HepG2 (cell line): ENCODE data around the gene FLYWCH1. TPM values are rescaled to one million over a fixed set of nuclear protein-coding genes. Genes with fewer than 3 reads are reported as not detected.

Experiments used
- ATAC-seq: fragments of 200-7000 bp; cut with Tn5 transposase; 3 replicates; pipeline ENCODE4 v1.9.1; 2020; ENCODE audit warnings: mild to moderate bottlenecking, moderate library complexity
- BruUV-seq: library from RNA; stranded (reverse); fragments of 400-500 nt; replicated peaks from 2 replicates; lab custom pipeline; 2021; lab: Mats Ljungman, UMichigan
- CTCF ChIA-PET: fragments of 300-600 bp; formaldehyde crosslinking; extraction: SDS; loops from one replicate; lab custom pipeline; 2021; ENCODE audit warnings: low total read pairs, inconsistent platforms, low intra/inter-chr PET ratio; lab: Yijun Ruan, JAX
- POLR2A ChIA-PET: fragments of 350-600 bp; sonication (Branson Sonifier 250); formaldehyde crosslinking; loops from one replicate; lab custom pipeline; 2020; ENCODE audit warnings: antibody characterized with exemption, inconsistent platforms; lab: Yijun Ruan, JAX
- DNase-seq: peaks from one replicate; pipeline ENCODE4 v3.0.0-alpha.2; 2015; ENCODE audit warnings: low spot score
- FAIRE-seq: peaks from 3 replicates; lab custom pipeline; 2011; peaks lifted over from hg19 to GRCh38; lab: Jason Lieb, UNC
- H2AFZ ChIP-seq: one replicate; pipeline ENCODE4 v1.6.1; 2011; ENCODE audit warnings: low read length, inconsistent platforms
- H3K27ac ChIP-seq: fragments of 300-600 bp; 3 replicates; pipeline ENCODE4 v1.8.0; 2011; ENCODE audit warnings: mixed run types, mild to moderate bottlenecking, mixed read lengths, low read length, inconsistent platforms; ENCODE audit not compliant: insufficient read depth; ENCODE audit errors: extremely low read length
- H3K27me3 ChIP-seq, 2 experiments: fragments of 200-600 bp in 1 of 2; 2 replicates in 1 of 2; 3 replicates in 1 of 2; pipeline versions ENCODE4 v1.6.0 to v1.8.0; 2011; ENCODE audit warnings: low read length in 2 of 2, mild to moderate bottlenecking in 2 of 2, moderate library complexity in 2 of 2, inconsistent platforms in 1 of 2; ENCODE audit not compliant: insufficient read depth in 2 of 2, control insufficient read depth in 1 of 2
- H3K36me3 ChIP-seq, 2 experiments: fragments of 200-600 bp in 1 of 2; replicated peaks in 1 of 2; 2 replicates in 1 of 2; 3 replicates in 1 of 2; pipeline versions ENCODE4 v1.5.1 to v1.8.0; 2011; ENCODE audit warnings: low read length in 2 of 2, inconsistent platforms in 1 of 2; ENCODE audit not compliant: insufficient read depth in 2 of 2, control insufficient read depth in 1 of 2
- H3K4me1 ChIP-seq: 2 replicates; pipeline ENCODE4 v1.5.1; 2012; ENCODE audit warnings: low read length, inconsistent platforms; ENCODE audit not compliant: insufficient read depth
- H3K4me2 ChIP-seq: 2 replicates; pipeline ENCODE4 v1.6.0; 2011; ENCODE audit warnings: low read depth, low read length, inconsistent platforms
- H3K4me3 ChIP-seq, 3 experiments: fragments of 200-600 bp in 1 of 3; sonication (generic), shearing (Covaris generic) in 1 of 3; replicated peaks in 1 of 3; 2 replicates each; pipeline ENCODE4 v1.5.1; 2011 to 2016; ENCODE audit warnings: low read length in 3 of 3, inconsistent platforms in 2 of 3, low read depth in 2 of 3, mild to moderate bottlenecking in 2 of 3, control low read depth in 1 of 3, mixed read lengths in 1 of 3; ENCODE audit not compliant: insufficient read depth in 1 of 3
- H3K79me2 ChIP-seq: one replicate; pipeline ENCODE4 v1.6.1; 2011; ENCODE audit warnings: low read length, inconsistent platforms; ENCODE audit not compliant: insufficient read depth
- H3K9ac ChIP-seq: 2 replicates; pipeline ENCODE4 v1.6.0; 2011; ENCODE audit warnings: mild to moderate bottlenecking, low read depth, low read length, inconsistent platforms; ENCODE audit not compliant: insufficient read depth
- H3K9me3 ChIP-seq: 2 replicates; pipeline ENCODE4 v1.5.1; 2012; ENCODE audit warnings: mild to moderate bottlenecking, low read length
- H4K20me1 ChIP-seq: 2 replicates; pipeline ENCODE4 v1.6.0; 2011; ENCODE audit warnings: inconsistent platforms, mild to moderate bottlenecking, low read length, moderate library complexity; ENCODE audit not compliant: insufficient read depth
- ARHGAP35 ChIP-seq: sonication (generic); formaldehyde crosslinking; IDR thresholded peaks from 2 replicates; pipeline ENCODE4 v1.9.0; 2022; ENCODE audit warnings: mild to moderate bottlenecking, inconsistent platforms, moderate library complexity, missing genetic modification reagents, borderline replicate concordance
- KLF16 ChIP-seq, 2 experiments: sonication (generic) in 1 of 2; formaldehyde crosslinking in 1 of 2; IDR thresholded peaks; 2 replicates each; pipeline versions ENCODE4 v1.6.1 to v1.8.0; 2016 to 2023; ENCODE audit warnings: missing genetic modification reagents in 2 of 2, missing compliant biosample characterization in 1 of 2
- THAP7 ChIP-seq: sonication (generic); formaldehyde crosslinking; IDR thresholded peaks from 2 replicates; pipeline ENCODE4 v1.8.1; 2023; ENCODE audit warnings: mild to moderate bottlenecking, missing genetic modification reagents
- ZNF501 ChIP-seq: sonication (generic); formaldehyde crosslinking; IDR thresholded peaks from 2 replicates; pipeline ENCODE4 v1.5.1; 2020; ENCODE audit warnings: mild to moderate bottlenecking, moderate library complexity, missing genetic modification reagents
- ZNF563 ChIP-seq: sonication (generic); formaldehyde crosslinking; IDR thresholded peaks from 2 replicates; pipeline ENCODE4 v1.8.0; 2022; ENCODE audit warnings: mild to moderate bottlenecking, moderate library complexity, missing genetic modification reagents
- ZNF569 ChIP-seq: sonication (generic); formaldehyde crosslinking; IDR thresholded peaks from 2 replicates; pipeline ENCODE4 v1.5.0; 2020; ENCODE audit warnings: mild to moderate bottlenecking, missing genetic modification reagents, moderate library complexity, borderline replicate concordance
- ZNF75D ChIP-seq: sonication (generic); formaldehyde crosslinking; IDR thresholded peaks from 2 replicates; pipeline ENCODE4 v1.8.1; 2023; ENCODE audit warnings: missing genetic modification reagents, mild to moderate bottlenecking, borderline replicate concordance
- WGBS: methylation state at CpG from one replicate; pipeline ENCODE4 v1.1.6; 2017; ENCODE audit warnings: low lambda C conversion rate; 5-methylcytosine and 5-hydroxymethylcytosine counted together
- in situ Hi-C: cut with HindIII; loops from 2 replicates; pipeline ENCODE4 v1.10.0; 2017; ENCODE audit warnings: low pct_unique_long_range_greater_than_20kb; ENCODE audit not compliant: extremely low pct_ligation_motif_present
- intact Hi-C: fragments of 100-400 bp; cut with micrococcal nuclease; formaldehyde crosslinking; loops from one replicate; pipeline ENCODE4 v1.10.0; 2022; ENCODE audit not compliant: unreplicated experiment
- polyA plus RNA-seq, 8 experiments: library from polyadenylated mRNA; depleted of rRNA in 3 of 8; stranded (reverse) in 7 of 8; unstranded in 1 of 8; fragments of >200 nt; fragmentation: Illumina TruSeq in 4 of 8; extraction: Trizol in 4 of 8; gene quantifications; 2 replicates each; pipeline versions ENCODE4 v1.2.1 to v1.2.3, GENCODE V29; 2011 to 2016; ENCODE audit warnings: low read depth in 4 of 8, missing spikeins in 1 of 8, mixed read lengths in 1 of 8; ENCODE audit not compliant: insufficient read depth in 1 of 8
- total RNA-seq, 5 experiments: library from RNA; depleted of rRNA; stranded (reverse); fragments of >200 nt; fragmentation: Illumina TruSeq; extraction: Trizol; gene quantifications; 2 replicates each; pipeline ENCODE4 v1.2.3, GENCODE V29; 2016; ENCODE audit warnings: low read depth in 1 of 5
- TF ChIP-seq, protein P1 (sequence below): sonication (generic); formaldehyde crosslinking; conservative IDR thresholded peaks from 2 replicates; pipeline ENCODE4 v1.4.0; 2020; ENCODE audit warnings: missing genetic modification reagents
- TF ChIP-seq, protein P2 (sequence below): sonication (generic); formaldehyde crosslinking; IDR thresholded peaks from 2 replicates; pipeline ENCODE4 v1.8.0; 2022; ENCODE audit warnings: mild to moderate bottlenecking, missing genetic modification reagents; ENCODE audit not compliant: insufficient replicate concordance

The FLYWCH1 gene
- total and polyA plus RNA-seq, 2 of the 13 experiments (the other 11 are each of a cell fraction or from before 2014, with no cell fraction given): 7.3 to 12.4 TPM

DNA sequence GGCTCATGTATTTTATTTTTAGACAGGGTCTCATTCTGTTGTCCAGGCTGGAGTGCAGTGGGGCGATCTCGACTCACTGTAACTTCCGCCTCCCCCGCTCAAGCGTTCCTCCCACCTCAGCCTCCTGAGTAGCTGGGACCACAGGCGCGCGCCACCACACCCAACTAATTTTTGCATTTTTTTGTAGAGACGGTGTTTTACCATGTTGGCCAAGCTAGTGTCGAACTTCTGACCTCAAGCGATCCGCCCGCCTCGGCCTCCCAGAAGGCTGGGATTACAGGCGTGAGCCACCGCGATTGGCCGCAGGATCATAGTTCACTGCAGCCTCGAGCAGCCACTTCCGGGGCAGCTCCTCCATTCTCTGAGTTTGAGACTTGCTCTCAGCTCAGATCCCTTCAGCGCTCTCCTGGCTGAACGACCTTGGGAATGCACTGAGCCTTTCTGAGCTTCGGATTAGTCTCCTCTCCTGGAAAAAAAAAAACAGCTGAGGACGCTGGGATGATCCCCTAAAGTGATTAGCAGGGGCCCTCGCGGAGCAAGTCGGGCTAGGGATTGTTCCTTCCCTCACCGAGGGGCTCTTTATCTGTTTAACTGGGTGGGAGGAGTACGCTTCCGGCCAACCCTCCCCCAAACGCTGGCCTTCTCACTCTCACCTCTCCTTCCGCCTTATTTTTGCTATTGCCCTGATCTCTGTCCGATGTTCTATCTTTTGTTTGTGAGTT lies 69.6 kb downstream of the FLYWCH1 start (continued):
- peak; percentile 62; the same call in 1 of the 2 replicates for TF ChIP-seq ZNF501 (CRISPR knock-in tag)
- TF ChIP-seq, protein P1, sequence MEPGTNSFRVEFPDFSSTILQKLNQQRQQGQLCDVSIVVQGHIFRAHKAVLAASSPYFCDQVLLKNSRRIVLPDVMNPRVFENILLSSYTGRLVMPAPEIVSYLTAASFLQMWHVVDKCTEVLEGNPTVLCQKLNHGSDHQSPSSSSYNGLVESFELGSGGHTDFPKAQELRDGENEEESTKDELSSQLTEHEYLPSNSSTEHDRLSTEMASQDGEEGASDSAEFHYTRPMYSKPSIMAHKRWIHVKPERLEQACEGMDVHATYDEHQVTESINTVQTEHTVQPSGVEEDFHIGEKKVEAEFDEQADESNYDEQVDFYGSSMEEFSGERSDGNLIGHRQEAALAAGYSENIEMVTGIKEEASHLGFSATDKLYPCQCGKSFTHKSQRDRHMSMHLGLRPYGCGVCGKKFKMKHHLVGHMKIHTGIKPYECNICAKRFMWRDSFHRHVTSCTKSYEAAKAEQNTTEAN: no peak
- 0 out of 4 replicates have a peak, but pooled peaks of 1 of the 2 experiments have one; percentile 25 for TF ChIP-seq KLF16 (CRISPR knock-in tag; IDR thresholded peaks at IDR 0.05)
- TF ChIP-seq ZNF563: peak; percentile 53; the same call in 1 of the 2 replicates
- TF ChIP-seq, all 625 proteins: peak for 137

DNA sequence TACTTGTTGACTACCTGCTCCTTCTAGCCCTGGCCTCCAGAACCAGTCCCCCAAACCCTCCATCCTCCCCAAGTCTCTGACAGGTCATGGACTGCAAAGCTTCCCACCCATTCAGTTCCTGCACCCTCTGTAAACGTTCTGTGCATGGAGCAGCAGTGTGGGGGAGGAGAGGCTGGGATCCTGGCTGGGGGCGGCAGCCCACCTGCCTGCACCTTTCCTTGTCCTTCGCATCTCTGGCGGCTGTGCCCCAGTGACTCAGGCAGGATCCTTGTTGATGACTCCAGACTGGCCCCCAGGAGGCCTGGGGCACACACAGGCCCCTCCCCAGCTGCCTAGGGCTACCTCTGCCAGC lies 70.1 kb downstream of the FLYWCH1 start:
- Histone ChIP-seq H3K27me3 (peaks cover 8 to 25% of the 10 kb centered on the region in 2 experiments; a peak in 4 of 5 replicates), H2AFZ (no peak overlapping the region), H3K9me3 (no peaks in the 10 kb centered on the region), H3K79me2 (peaks cover 8% of the 10 kb centered on the region), H3K27ac (peak overlapping the region; percentile 87), H3K4me1 (peaks cover 26% of the 10 kb centered on the region), H3K4me2 (peak overlapping the region; percentile 96), H3K36me3 (no peaks in the 10 kb centered on the region), H3K4me3 (peak overlapping the region; percentile 86 to 95 (median 88); a peak in 5 of 6 replicates), H3K9ac (peak overlapping the region; percentile 94), H4K20me1 (no peaks in the 10 kb centered on the region)
- ATAC-seq (no peak), DNase-seq (no peak), FAIRE-seq (no peak)
- POLR2A ChIA-PET: interaction anchor here (1.2 to 3.9 kb wide), 7 partner anchors 10 to 153 kb away, joined by 8 to 48 read pairs (median 11); partner anchors contain the start of genes HCFC1R1, KREMEN2, PAQR4 and THOC6
- TF ChIP-seq, protein P2, sequence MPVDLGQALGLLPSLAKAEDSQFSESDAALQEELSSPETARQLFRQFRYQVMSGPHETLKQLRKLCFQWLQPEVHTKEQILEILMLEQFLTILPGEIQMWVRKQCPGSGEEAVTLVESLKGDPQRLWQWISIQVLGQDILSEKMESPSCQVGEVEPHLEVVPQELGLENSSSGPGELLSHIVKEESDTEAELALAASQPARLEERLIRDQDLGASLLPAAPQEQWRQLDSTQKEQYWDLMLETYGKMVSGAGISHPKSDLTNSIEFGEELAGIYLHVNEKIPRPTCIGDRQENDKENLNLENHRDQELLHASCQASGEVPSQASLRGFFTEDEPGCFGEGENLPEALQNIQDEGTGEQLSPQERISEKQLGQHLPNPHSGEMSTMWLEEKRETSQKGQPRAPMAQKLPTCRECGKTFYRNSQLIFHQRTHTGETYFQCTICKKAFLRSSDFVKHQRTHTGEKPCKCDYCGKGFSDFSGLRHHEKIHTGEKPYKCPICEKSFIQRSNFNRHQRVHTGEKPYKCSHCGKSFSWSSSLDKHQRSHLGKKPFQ (CRISPR knock-in tag): peak; percentile 7
- no peak for TF ChIP-seq ZNF569 (CRISPR knock-in tag)
- 0 out of 2 replicates have a peak, but pooled peaks have one; percentile 28 for TF ChIP-seq ZNF75D (CRISPR knock-in tag)
- peak; percentile 59; the same call in 1 of the 2 replicates for TF ChIP-seq THAP7 (CRISPR knock-in tag)
- 0 out of 2 replicates have a peak, but pooled peaks have one; percentile 8 for TF ChIP-seq ARHGAP35 (CRISPR knock-in tag)
- WGBS: 20% methylated on average over 4 of the region's 4 CpGs
- intact Hi-C loops (loop anchor here (2.0 kb wide), 1 partner anchor 17 kb away; the partner anchor contains the start of gene KREMEN2), in situ Hi-C loops (no loop called here)
- no TSS peak for BruUV-seq
- CTCF ChIA-PET: no interaction called here
